Measurements from ENCODE around the gene MCRIP1.

Gene MCRIP1

DNA sequence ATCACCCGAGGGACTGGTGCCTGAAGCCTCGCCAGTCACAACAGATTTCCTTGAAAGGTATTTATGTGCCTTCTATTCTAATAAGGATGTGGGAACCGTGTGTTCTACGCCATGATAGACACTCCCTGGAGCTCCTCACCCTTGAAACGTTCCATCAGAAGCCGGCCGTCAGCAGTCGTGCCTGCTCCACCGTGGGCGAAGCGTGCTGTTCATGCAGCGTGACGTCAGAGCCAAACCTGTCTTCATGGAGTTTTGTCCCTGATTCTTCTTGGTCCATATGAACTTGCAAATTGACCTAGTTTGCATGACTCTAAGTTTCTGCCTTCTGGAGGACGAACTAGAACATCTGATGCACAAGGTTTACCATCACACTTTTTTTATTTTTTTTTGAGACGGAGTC lies 6.2 kb upstream of the MCRIP1 start:
- TF ChIP-seq ZFP30 (CRISPR knock-in tag; IDR thresholded peaks at IDR 0.05) (no peak), TCF4 (CRISPR knock-in tag; IDR thresholded peaks at IDR 0.05; ENCODE audit: borderline replicate concordance) (no peak), GLIS3 (CRISPR knock-in tag; IDR thresholded peaks at IDR 0.05) (no peak), PPARA (CRISPR knock-in tag; IDR thresholded peaks at IDR 0.05; ENCODE audit: borderline replicate concordance) (no peak), ZFP3 (CRISPR knock-in tag; IDR thresholded peaks at IDR 0.05) (no peak), ZNF565 (CRISPR knock-in tag; conservative IDR thresholded peaks at IDR 0.05; ENCODE audit: low read depth) (no peak), ESRRG (CRISPR knock-in tag; IDR thresholded peaks at IDR 0.05) (no peak), RARB (CRISPR knock-in tag; IDR thresholded peaks at IDR 0.05) (no peak), ZC3H10 (CRISPR knock-in tag; IDR thresholded peaks at IDR 0.05) (no peak), SNAI2 (CRISPR knock-in tag; IDR thresholded peaks at IDR 0.05) (no peak), CSDC2 (CRISPR knock-in tag; IDR thresholded peaks at IDR 0.05) (no peak)
- TF ChIP-seq, protein P1, sequence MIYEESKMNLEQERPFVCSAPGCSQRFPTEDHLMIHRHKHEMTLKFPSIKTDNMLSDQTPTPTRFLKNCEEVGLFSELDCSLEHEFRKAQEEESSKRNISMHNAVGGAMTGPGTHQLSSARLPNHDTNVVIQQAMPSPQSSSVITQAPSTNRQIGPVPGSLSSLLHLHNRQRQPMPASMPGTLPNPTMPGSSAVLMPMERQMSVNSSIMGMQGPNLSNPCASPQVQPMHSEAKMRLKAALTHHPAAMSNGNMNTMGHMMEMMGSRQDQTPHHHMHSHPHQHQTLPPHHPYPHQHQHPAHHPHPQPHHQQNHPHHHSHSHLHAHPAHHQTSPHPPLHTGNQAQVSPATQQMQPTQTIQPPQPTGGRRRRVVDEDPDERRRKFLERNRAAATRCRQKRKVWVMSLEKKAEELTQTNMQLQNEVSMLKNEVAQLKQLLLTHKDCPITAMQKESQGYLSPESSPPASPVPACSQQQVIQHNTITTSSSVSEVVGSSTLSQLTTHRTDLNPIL (CRISPR knock-in tag; IDR thresholded peaks at IDR 0.05; ENCODE audit: low read depth): no peak
- TF ChIP-seq, protein P2, sequence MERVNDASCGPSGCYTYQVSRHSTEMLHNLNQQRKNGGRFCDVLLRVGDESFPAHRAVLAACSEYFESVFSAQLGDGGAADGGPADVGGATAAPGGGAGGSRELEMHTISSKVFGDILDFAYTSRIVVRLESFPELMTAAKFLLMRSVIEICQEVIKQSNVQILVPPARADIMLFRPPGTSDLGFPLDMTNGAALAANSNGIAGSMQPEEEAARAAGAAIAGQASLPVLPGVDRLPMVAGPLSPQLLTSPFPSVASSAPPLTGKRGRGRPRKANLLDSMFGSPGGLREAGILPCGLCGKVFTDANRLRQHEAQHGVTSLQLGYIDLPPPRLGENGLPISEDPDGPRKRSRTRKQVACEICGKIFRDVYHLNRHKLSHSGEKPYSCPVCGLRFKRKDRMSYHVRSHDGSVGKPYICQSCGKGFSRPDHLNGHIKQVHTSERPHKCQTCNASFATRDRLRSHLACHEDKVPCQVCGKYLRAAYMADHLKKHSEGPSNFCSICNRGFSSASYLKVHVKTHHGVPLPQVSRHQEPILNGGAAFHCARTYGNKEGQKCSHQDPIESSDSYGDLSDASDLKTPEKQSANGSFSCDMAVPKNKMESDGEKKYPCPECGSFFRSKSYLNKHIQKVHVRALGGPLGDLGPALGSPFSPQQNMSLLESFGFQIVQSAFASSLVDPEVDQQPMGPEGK (CRISPR knock-in tag; IDR thresholded peaks at IDR 0.05; ENCODE audit: borderline replicate concordance): no peak
- TF ChIP-seq, protein P3, sequence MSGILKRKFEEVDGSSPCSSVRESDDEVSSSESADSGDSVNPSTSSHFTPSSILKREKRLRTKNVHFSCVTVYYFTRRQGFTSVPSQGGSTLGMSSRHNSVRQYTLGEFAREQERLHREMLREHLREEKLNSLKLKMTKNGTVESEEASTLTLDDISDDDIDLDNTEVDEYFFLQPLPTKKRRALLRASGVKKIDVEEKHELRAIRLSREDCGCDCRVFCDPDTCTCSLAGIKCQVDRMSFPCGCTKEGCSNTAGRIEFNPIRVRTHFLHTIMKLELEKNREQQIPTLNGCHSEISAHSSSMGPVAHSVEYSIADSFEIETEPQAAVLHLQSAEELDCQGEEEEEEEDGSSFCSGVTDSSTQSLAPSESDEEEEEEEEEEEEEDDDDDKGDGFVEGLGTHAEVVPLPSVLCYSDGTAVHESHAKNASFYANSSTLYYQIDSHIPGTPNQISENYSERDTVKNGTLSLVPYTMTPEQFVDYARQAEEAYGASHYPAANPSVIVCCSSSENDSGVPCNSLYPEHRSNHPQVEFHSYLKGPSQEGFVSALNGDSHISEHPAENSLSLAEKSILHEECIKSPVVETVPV (CRISPR knock-in tag; IDR thresholded peaks at IDR 0.05): no peak
- ATAC-seq: no peak

DNA sequence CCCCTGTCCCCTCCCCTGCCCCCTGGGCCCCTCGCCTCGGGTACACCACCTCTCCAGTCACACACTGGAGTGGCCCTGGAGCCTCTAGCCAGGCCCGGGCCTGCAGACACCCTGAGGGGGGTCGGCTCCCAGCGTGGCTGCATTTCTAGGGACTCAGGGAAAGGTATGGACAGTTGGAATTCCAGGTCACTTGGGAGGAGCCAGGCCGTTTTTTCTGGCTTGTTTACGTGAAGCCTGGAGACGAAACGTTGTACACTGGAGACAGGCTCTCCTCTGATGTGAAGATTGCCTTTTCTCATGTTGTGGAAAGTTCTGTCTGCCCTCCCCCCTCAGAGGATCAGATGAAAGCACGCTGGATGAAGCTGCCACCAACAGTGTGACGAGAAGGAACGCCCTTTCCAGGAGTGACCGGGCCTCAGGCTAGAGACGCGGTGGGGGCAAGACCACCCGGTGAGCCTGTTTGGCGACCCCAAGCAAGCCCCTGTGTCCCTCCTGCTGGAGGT lies 5.7 kb upstream of the MCRIP1 start:
- no peak for TF ChIP-seq TCF4 (CRISPR knock-in tag; IDR thresholded peaks at IDR 0.05; ENCODE audit: borderline replicate concordance)
- TF ChIP-seq OSR1 (CRISPR knock-in tag; IDR thresholded peaks at IDR 0.05): no peak
- TF ChIP-seq, protein P1 (CRISPR knock-in tag; IDR thresholded peaks at IDR 0.05; ENCODE audit: low read depth): no peak
- no peak for TF ChIP-seq ZC3H10 (CRISPR knock-in tag; IDR thresholded peaks at IDR 0.05)
- TF ChIP-seq, protein P4, sequence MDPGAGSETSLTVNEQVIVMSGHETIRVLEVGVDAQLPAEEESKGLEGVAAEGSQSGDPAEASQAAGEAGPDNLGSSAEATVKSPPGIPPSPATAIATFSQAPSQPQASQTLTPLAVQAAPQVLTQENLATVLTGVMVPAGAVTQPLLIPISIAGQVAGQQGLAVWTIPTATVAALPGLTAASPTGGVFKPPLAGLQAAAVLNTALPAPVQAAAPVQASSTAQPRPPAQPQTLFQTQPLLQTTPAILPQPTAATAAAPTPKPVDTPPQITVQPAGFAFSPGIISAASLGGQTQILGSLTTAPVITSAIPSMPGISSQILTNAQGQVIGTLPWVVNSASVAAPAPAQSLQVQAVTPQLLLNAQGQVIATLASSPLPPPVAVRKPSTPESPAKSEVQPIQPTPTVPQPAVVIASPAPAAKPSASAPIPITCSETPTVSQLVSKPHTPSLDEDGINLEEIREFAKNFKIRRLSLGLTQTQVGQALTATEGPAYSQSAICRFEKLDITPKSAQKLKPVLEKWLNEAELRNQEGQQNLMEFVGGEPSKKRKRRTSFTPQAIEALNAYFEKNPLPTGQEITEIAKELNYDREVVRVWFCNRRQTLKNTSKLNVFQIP (CRISPR knock-in tag; IDR thresholded peaks at IDR 0.05; ENCODE audit: borderline replicate concordance, low read depth): no peak
- TF ChIP-seq CSDC2 (CRISPR knock-in tag; IDR thresholded peaks at IDR 0.05): no peak
- no peak for TF ChIP-seq ZFP30 (CRISPR knock-in tag; IDR thresholded peaks at IDR 0.05)
- no peak for TF ChIP-seq GLIS3 (CRISPR knock-in tag; IDR thresholded peaks at IDR 0.05)
- no peak for TF ChIP-seq ZNF565 (CRISPR knock-in tag; conservative IDR thresholded peaks at IDR 0.05; ENCODE audit: low read depth)
- TF ChIP-seq ISL1 (CRISPR knock-in tag; IDR thresholded peaks at IDR 0.05): no peak
- no peak for TF ChIP-seq ESRRG (CRISPR knock-in tag; IDR thresholded peaks at IDR 0.05)
- no peak for TF ChIP-seq RARB (CRISPR knock-in tag; IDR thresholded peaks at IDR 0.05)
- TF ChIP-seq BACH2 (CRISPR knock-in tag; IDR thresholded peaks at IDR 0.05; ENCODE audit: borderline replicate concordance): no peak
- no peak for TF ChIP-seq ZNF70 (CRISPR knock-in tag; IDR thresholded peaks at IDR 0.05)
- TF ChIP-seq ZFP3 (CRISPR knock-in tag; IDR thresholded peaks at IDR 0.05): no peak
- no peak for TF ChIP-seq ZNF8 (CRISPR knock-in tag; IDR thresholded peaks at IDR 0.05)
- ATAC-seq: no peak

DNA sequence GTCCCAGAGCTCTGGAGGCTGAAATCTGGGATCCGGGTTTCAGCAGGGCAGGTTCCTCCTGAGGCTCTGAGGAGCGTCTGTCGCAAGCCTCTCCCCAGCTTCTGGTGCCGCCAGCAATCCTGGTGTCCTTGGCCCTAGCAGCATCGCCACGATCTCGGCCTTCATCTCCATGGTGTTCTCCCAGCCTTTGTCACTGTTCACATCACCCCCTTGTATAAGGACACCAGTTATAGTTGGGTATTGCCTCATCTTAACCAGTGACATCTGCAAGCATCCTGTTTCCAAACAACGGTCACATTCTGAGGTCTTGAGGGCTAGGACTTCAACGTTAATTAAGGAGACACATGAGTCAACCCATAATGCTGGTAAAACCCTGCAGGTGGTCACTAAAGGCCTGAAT lies 4.5 kb upstream of the MCRIP1 start:
- no peak for ATAC-seq
- TF ChIP-seq ZNF565 (CRISPR knock-in tag; conservative IDR thresholded peaks at IDR 0.05; ENCODE audit: low read depth) (no peak), ZNF8 (CRISPR knock-in tag; IDR thresholded peaks at IDR 0.05) (no peak), ESRRG (CRISPR knock-in tag; IDR thresholded peaks at IDR 0.05) (no peak), ZNF70 (CRISPR knock-in tag; IDR thresholded peaks at IDR 0.05) (no peak), ARNTL (CRISPR knock-in tag; IDR thresholded peaks at IDR 0.05; ENCODE audit: borderline replicate concordance, low read depth) (no peak), TCF4 (CRISPR knock-in tag; IDR thresholded peaks at IDR 0.05; ENCODE audit: borderline replicate concordance) (no peak), CSDC2 (CRISPR knock-in tag; IDR thresholded peaks at IDR 0.05) (no peak), RARB (CRISPR knock-in tag; IDR thresholded peaks at IDR 0.05) (no peak), ZFP30 (CRISPR knock-in tag; IDR thresholded peaks at IDR 0.05) (no peak), GLIS3 (CRISPR knock-in tag; IDR thresholded peaks at IDR 0.05) (no peak), ISL1 (CRISPR knock-in tag; IDR thresholded peaks at IDR 0.05) (no peak)
- TF ChIP-seq, protein P4 (CRISPR knock-in tag; IDR thresholded peaks at IDR 0.05; ENCODE audit: borderline replicate concordance, low read depth): no peak
- TF ChIP-seq, protein P2 (CRISPR knock-in tag; IDR thresholded peaks at IDR 0.05; ENCODE audit: borderline replicate concordance): no peak
